Activated naive CD4-positive, alpha-beta T cell treated with anti-CD3 and anti-CD28 coated beads, Interleukin-2, amount 50 U/mL, for 16 hours (primary cell): Measurements from ENCODE around the gene MYB.

Experiments used
- DNase-seq: peaks from one replicate; pipeline ENCODE4 v3.0.0-alpha.2; 2020

Gene MYB

DNA sequence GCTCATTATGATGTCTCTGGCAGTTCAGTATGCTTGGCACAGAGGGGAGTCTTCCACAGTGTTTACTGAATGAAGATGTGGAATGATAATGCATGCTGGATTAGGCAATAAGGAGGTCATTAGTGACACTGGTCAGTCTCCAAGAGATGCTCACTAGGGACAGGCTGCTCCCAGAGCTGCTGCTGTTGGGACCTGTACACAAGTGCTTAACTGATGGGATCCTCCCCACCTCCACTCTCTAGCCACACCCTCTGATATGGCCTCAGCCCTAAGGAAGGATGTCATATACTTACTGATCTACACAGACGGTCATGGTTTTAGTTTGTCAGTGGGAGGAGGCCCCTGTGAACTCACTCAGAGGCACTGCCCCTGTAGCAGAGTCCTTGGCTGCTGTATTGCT, 73.4 kb downstream of the MYB start:
- DNase-seq, result no peak

DNA sequence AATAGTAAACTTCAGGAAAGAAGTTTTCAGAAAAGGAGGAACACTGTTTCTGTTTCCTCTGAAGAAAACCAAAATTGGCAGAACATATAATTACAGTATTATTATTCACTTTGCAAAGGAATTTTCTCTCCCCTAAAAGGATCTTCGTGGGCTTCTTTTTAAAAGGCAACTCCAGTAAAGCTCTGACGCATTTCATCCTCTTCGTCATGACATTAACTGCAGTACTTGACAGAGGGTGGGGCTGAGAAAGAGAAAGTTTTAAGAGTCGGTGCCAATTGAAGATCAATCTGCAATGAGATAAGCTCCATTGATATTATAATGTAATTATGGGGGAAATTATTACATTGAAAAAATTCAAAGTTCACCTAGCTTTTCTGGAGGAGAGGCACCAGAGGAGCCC, 75.8 kb downstream of the MYB start:
- DNase-seq, result no peak

DNA sequence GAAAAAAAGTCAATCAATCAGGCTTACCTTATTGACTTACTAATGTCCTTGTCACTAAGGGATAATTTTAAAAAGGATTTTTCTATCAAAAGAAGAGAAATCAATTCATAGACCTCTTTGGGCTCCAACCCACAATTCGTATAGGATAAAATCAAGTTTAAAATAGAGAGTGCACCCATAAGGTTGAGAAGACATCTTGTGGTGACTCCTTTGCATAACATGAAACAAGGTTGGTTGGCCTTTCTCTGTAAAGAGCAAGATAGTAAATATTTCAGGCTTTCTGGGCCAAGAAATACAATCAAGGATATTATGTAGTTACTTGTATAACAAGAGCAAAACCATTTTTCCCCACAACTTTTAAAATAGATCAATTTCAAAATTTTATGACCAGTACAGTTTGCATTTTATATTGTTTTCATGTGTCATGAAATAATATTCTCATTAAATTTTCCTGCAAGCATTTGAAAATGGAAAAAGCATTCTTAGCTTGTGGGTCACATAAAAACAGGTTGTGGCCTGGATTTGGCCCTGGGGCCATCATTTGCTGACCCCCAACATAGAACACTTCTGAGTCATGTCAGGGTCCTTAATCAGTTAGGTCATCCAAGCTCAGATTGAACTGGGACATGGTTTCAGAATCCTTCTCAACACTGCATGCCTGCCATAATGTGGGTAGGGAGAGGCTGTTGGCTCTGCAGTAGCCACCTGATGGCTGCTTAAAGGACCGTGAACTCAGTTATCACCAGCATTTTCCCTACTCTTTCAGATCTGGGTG, 76.7 kb downstream of the MYB start:
- no peak for DNase-seq

DNA sequence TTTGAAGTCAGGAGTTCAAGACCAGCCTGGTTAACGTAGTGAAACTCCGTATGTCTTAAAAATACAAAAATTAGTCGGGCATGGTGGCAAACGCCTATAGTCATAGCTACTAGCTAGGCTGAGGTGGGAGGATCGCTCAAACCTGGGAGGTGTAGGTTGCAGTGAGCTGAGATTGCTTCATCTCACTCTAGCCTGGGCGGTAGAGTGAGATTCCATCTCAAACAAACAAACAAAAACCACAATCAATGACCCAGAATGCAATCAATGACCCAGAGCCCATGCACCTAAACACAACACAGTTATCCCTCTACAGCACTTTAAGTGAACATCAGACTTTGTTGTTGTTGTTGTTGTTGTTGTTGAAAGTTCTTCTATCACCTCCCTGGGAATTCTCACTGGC, 77.9 kb downstream of the MYB start:
- DNase-seq, result no peak

DNA sequence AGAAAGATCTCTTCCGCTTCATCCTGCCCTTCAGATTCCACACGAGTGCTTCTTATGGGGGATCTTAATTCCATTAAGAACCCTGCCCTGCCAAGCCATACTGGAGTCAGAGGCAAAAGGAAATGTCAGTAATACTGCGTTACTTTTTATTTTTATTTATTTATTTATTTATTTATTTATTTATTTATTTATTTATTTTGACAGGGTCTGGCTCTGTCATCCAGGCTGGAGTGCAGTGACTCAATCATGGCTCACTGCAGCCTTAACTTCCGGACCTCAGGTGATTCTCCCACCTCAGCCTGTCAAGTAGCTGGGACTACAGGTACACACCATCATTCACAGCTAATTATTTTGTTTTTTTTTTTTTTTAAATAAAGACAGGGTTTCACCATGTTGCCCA, 79.5 kb downstream of the MYB start:
- DNase-seq, result no peak

DNA sequence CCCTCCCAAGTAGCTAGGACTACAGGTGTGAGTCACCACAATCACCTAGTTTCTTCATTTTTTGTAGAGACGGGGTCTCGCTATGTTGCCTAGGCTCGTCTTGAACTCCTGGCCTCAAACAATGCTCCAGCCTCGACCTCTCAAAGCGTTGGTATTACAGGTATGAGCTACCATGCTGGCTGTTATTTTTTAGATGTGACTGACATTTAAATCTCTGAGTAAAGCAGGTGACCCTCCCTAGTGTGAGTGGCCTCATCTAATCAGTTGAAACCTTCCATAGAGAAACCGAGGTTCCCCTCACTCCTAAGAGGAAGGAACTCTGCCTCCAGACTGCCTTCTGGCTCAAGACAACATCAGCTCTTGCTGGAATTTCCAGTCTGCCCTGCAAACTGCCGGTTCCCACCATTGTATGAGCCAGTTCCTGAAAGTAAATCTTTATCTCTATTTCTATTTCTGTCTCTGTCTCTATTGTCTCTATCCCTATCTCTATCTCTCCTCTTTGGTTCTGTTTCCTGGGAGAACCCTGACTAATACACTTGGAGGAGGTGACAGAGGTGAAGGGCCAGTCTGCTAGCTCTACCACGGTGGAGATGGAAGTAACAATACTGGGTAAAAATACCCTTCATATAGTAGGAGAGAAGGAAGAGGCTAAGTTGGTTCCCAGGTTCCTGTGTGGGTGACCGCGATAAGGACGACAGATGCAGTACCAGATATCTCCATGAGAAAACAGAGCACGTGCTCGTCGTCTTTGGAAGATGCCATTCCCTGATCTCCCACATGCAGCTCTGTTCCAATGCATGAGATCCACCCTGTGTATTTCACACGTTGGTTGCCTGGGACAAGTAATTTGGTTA, 81.0 kb downstream of the MYB start:
- DNase-seq, result no peak

DNA sequence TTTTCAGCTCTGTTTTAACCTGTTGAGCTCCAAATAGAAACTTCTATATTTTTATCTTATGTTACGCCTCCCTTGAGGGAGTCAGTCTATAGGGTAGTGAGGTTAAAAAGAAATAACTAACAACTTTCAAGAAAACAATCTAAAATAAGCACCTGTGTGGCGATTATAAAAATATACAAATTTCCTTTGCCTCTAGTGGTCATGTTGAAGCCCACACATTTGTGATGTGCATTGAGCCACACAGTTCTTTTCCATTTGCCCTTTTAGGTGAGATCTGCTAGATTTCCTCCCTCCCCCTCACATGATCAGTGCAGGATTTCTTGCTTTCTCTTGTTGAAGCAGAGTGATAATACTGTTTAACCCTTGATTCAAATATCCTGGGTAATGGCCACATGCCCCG, 84.2 kb downstream of the MYB start:
- DNase-seq, result no peak

DNA sequence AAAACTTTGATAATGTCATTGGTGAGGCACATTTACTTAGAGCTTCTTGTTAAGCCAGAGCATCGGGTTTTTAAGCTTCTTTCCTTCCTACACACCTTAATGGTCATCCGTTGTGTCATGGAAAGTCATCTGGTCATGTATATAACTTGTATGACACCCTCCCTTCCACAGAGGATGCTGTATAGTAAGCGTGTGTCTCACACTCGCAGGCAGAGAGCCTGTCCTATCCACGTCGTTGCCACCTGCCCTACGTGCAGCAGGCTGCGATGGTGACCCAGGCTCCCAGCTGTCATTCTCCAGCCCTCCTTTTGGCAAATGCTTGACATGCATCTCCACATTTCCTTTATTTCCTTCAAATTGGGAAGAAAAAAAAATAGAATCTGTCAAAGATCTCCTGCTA, 85.6 kb downstream of the MYB start:
- DNase-seq, result no peak

DNA sequence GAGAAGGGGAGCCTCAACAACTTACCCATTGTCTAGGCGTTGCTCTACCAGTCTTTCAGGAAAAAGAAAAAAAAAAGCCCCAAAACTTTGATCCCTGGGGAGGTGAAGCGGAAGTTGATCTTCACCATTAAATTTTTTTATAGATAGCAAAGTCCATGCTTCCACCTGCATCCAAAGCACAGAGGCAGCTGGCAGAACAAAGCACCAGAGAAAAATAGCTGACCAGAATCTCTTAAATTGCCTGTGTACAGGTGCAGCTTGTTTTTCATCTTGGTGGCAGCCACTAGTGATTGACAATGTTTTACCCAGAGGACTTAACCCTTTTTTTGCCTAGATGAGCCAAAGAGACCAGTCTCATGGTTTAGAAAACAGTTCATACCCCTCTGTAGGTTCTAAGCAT, 86.0 kb downstream of the MYB start:
- no peak for DNase-seq

DNA sequence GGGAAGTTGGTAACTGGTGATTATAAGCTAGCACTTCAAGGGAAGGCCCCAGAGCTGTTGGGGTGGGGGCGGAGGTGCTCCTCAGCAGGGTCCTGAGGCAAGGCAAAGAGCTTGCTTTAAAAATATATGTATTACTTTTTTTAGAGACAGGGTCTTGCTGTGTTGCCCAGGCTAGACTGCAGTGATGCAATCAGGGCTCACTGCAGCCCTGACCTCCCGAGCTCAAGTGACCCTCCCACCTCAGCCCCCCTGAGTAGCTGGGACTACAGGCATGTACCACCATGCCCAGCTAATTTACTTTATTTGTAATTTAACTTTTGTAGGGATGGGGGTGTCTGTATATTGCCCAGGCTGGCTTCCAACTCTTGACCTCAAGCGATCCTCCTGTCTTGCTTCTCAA, 87.2 kb downstream of the MYB start:
- no peak for DNase-seq

DNA sequence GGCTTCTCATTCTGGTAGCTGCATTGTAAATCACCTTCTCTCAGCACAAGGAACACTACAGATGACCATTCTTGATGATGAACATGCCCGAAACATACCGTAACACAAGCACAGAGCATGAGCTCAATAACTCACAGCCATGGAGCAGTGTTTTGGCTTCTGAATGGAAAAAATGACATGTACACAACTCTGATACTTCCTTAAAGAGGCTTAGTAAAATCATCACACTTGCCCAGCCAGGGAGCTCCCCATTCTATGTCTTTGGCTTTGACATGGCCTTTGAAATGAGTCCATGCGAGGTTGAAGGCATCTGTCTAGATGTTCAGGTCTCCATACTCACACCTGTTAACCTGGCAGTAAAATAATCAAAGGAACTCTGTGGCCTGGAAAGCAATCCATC, 87.6 kb downstream of the MYB start:
- DNase-seq, result no peak
